ENCODE results near the gene EZH1. TPM values are rescaled to one million over a fixed set of nuclear protein-coding genes. Genes with fewer than 3 reads are reported as not detected.

The EZH1 gene
- total and polyA plus RNA-seq, 7 donors = 15.2 to 59.1 (median 32.7) TPM

- Histone ChIP-seq H3K27ac (no peak overlapping the region), H3K36me3 (ENCODE audit: insufficient read depth in 1 of 2, low read depth in 1 of 2) (peaks cover 0 to 79% of the 10 kb centered on the region in 2 donors), H3K4me1 (no peaks in the 10 kb centered on the region), H3K27me3 (ENCODE audit: insufficient read depth in 3 of 3, low read length in 2 of 3) (no peaks in the 10 kb centered on the region), H3K9me3 (no peaks in the 10 kb centered on the region), H3K4me3 (no peak overlapping the region)
- intact Hi-C loops (cut with DNase I) = no loop called here
- DNase-seq (peak in 1 of 2 donors; percentile 23), ATAC-seq (no peak)
- TF ChIP-seq CTCF (IDR thresholded peaks at IDR 0.05) = no peak
- 87 to 92% (median 89%) methylated on average over 19 of the region's 19 CpGs for WGBS, 3 donors
Observed at GRCh38 chr17:42697108-42697811, 47.6 kb downstream of the EZH1 start.

- peak in 1 of 2 donors; percentile 30 for DNase-seq
- ATAC-seq = no peak
- peaks cover 0 to 74% of the 10 kb centered on the region in 2 donors for H3K36me3 ChIP-seq (ENCODE audit: insufficient read depth in 1 of 2, low read depth in 1 of 2)
- H3K27ac ChIP-seq = no peak overlapping the region
- TF ChIP-seq CTCF (IDR thresholded peaks at IDR 0.05) = no peak
- WGBS, 3 donors = 83 to 93% (median 88%) methylated on average over 20 of the region's 20 CpGs
- no peaks in the 10 kb centered on the region for H3K4me1 ChIP-seq
- no peaks in the 10 kb centered on the region for H3K27me3 ChIP-seq (ENCODE audit: insufficient read depth in 3 of 3, low read length in 2 of 3)
- H3K9me3 ChIP-seq = no peaks in the 10 kb centered on the region
- intact Hi-C loops (cut with DNase I) = no loop called here
- no peak overlapping the region for H3K4me3 ChIP-seq
Observed at GRCh38 chr17:42695500-42695899, 49.3 kb downstream of the EZH1 start.

GRCh38 chr17:42694524-42694923 is 50.3 kb downstream of the EZH1 start:
- DNase-seq = peak in 1 of 2 donors; percentile 17
- 85 to 98% (median 91%) methylated on average over 3 of the region's 3 CpGs for WGBS, 3 donors
- no peaks in the 10 kb centered on the region for H3K4me1 ChIP-seq
- no peak overlapping the region for H3K27ac ChIP-seq
- no peaks in the 10 kb centered on the region for H3K9me3 ChIP-seq
- intact Hi-C loops (cut with DNase I) = loop anchor here in 1 of 2 donors (5.0 kb wide), 1 partner anchor 48 kb away; no protein-coding TSS in a partner anchor
- H3K27me3 ChIP-seq (ENCODE audit: insufficient read depth in 3 of 3, low read length in 2 of 3) = no peaks in the 10 kb centered on the region
- H3K36me3 ChIP-seq (ENCODE audit: insufficient read depth in 1 of 2, low read depth in 1 of 2) = peaks cover 0 to 66% of the 10 kb centered on the region in 2 donors
- no peak for TF ChIP-seq CTCF (IDR thresholded peaks at IDR 0.05)
- H3K4me3 ChIP-seq = no peak overlapping the region
- no peak for ATAC-seq

GRCh38 chr17:42692489-42692888 is 52.4 kb downstream of the EZH1 start:
- Histone ChIP-seq H3K4me3 (no peak overlapping the region), H3K36me3 (ENCODE audit: insufficient read depth in 1 of 2, low read depth in 1 of 2) (peaks cover 0 to 74% of the 10 kb centered on the region in 2 donors), H3K9me3 (no peaks in the 10 kb centered on the region), H3K27me3 (ENCODE audit: insufficient read depth in 3 of 3, low read length in 2 of 3) (no peaks in the 10 kb centered on the region), H3K27ac (no peak overlapping the region), H3K4me1 (no peaks in the 10 kb centered on the region)
- DNase-seq (peak in 1 of 2 donors; percentile 28), ATAC-seq (no peak)
- no peak for TF ChIP-seq CTCF (IDR thresholded peaks at IDR 0.05)
- intact Hi-C loops (cut with DNase I) = loop anchor here in 1 of 2 donors (5.0 kb wide), 1 partner anchor 50 kb away; no protein-coding TSS in a partner anchor
- 80 to 88% (median 87%) methylated on average over 11 of the region's 11 CpGs for WGBS, 3 donors
